Measurements from ENCODE around the gene SVOP. TPM values are rescaled to one million over a fixed set of nuclear protein-coding genes. Genes with fewer than 3 reads are reported as not detected.

Gene SVOP
- total RNA-seq, 4 donors from 2014 or later, result 0.07 to 0.13 (median 0.08) TPM; not detected in 1

DNA sequence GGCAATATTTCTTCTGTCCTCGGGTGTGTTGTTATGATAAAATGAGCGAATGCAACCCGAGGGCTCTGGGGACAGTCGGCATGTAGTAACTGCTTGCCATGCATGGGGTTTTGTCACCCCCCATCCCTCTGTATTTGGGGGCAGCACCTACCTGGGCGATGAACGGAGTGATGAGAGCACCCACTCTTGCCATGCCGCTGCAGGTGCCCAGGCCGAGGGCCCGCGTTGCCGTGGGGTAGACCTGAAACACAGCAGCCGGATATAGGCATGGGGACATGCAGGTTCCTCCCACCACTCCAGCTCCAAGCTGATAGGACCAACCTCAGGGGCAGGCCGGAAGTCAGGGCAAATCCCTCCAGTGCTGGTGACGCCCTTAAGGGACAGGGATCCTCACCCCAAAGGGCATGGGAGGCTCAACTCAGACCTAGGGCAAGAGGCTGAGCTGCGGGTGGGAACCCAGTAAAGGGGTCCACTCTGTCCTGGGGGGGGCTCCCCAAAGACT lies 105.2 kb downstream of the SVOP start:
- Histone ChIP-seq H3K4me3 (no peak overlapping the region), H3K4me1 (no peaks in the 10 kb centered on the region), H3K27me3 (no peaks in the 10 kb centered on the region), H3K9me3 (peaks cover 0 to 5% (median 0%) of the 10 kb centered on the region in 3 donors), H3K27ac (no peak overlapping the region), H3K36me3 (no peaks in the 10 kb centered on the region)
- TF ChIP-seq EP300 (IDR thresholded peaks at IDR 0.05) (no peak), POLR2A (IDR thresholded peaks at IDR 0.05) (no peak)
- ATAC-seq, result no peak
- WGBS, 2 donors (ENCODE audit: low coverage in 1 of 2), result 75% methylated on average over 6 of the region's 15 CpGs; no CpG with 5 or more reads in 1 of the 2 donors

DNA sequence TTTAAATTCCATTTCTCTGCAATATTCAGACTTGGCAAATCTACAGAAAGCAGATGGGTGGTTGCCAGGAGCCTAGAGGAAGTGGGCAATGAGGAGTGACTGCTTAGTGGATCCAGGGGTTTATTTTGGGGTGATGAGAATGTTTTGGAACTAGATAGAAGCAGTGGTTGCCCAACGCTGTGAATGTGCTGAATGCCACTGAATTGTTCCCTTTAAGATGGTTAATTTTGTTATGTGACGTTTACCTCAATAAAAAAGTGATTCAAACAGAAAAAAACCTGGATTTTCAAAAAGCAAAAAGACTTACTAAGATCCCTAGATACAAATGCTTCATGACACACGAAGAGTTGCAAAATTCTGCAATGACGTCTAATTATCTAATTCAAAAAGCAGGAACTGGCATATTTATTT lies 106.7 kb downstream of the SVOP start:
- Histone ChIP-seq H3K9me3 (no peaks in the 10 kb centered on the region), H3K27me3 (no peaks in the 10 kb centered on the region), H3K4me1 (no peaks in the 10 kb centered on the region), H3K36me3 (no peaks in the 10 kb centered on the region), H3K4me3 (no peak overlapping the region), H3K27ac (no peak overlapping the region)
- TF ChIP-seq POLR2AphosphoS5 (IDR thresholded peaks at IDR 0.05) (no peak), POLR2A (IDR thresholded peaks at IDR 0.05) (no peak), EP300 (IDR thresholded peaks at IDR 0.05) (no peak)
- TF ChIP-seq, protein P1, sequence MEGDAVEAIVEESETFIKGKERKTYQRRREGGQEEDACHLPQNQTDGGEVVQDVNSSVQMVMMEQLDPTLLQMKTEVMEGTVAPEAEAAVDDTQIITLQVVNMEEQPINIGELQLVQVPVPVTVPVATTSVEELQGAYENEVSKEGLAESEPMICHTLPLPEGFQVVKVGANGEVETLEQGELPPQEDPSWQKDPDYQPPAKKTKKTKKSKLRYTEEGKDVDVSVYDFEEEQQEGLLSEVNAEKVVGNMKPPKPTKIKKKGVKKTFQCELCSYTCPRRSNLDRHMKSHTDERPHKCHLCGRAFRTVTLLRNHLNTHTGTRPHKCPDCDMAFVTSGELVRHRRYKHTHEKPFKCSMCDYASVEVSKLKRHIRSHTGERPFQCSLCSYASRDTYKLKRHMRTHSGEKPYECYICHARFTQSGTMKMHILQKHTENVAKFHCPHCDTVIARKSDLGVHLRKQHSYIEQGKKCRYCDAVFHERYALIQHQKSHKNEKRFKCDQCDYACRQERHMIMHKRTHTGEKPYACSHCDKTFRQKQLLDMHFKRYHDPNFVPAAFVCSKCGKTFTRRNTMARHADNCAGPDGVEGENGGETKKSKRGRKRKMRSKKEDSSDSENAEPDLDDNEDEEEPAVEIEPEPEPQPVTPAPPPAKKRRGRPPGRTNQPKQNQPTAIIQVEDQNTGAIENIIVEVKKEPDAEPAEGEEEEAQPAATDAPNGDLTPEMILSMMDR (IDR thresholded peaks at IDR 0.05), result no peak
- WGBS, 2 donors (ENCODE audit: low coverage in 1 of 2), result 34 to 51% methylated on average over 3 to 4 of the region's 4 CpGs
- peak; percentile 52 for ATAC-seq

DNA sequence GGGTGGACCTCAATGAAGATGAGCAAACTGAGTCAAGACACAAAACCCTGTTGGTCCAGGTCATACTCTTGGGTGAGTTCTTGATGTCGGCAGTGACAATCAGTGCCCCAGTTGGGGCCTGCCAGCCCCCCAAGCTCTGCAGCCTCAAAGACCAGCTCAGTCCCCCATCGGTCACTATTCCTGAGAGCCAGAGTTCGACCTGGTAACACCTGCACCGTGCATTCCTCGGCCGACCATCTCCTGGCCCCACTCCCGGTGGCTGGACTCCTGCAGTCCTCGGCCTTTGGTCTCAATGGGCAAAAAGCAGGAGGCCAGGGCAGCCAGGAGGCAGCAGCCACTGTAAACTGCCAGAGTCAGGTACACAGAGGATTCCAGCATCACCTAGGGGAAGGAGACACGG lies 108.5 kb downstream of the SVOP start:
- ATAC-seq, result no peak
- TF ChIP-seq EP300 (IDR thresholded peaks at IDR 0.05), result no peak
- no peak for TF ChIP-seq POLR2A (IDR thresholded peaks at IDR 0.05)
- TF ChIP-seq, protein P1 (IDR thresholded peaks at IDR 0.05), result no peak
- TF ChIP-seq POLR2AphosphoS5 (IDR thresholded peaks at IDR 0.05), result no peak
- Histone ChIP-seq H3K4me1 (no peaks in the 10 kb centered on the region), H3K36me3 (no peaks in the 10 kb centered on the region), H3K27me3 (no peaks in the 10 kb centered on the region), H3K27ac (no peak overlapping the region), H3K9me3 (no peaks in the 10 kb centered on the region), H3K4me3 (no peak overlapping the region)
- WGBS, 2 donors (ENCODE audit: low coverage in 1 of 2), result 100% methylated on average over 2 of the region's 9 CpGs; no CpG with 5 or more reads in 1 of the 2 donors

DNA sequence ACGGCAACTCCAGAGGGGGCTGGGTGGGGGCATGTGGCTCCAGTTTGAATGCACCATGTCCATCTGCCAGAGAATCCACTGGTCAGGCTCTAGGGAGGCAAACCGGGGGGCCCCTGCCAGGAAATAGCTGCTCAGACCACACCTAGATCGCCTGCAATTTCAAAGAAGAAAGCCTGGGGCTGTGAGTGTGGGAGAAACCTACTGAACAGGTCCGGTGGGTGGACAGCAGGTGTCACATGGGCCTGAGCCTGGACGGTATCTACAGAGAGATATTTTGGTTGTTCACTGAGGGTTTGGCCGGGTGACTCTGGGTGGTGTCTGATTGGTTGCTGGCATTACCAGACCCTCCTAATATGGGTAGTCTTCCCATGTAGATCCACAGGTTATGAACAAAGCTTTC lies 109.0 kb downstream of the SVOP start:
- WGBS, 2 donors (ENCODE audit: low coverage in 1 of 2), result no CpG with 5 or more reads among the region's 6 CpGs
- TF ChIP-seq, protein P1 (IDR thresholded peaks at IDR 0.05), result no peak
- no peak for TF ChIP-seq POLR2A (IDR thresholded peaks at IDR 0.05)

DNA sequence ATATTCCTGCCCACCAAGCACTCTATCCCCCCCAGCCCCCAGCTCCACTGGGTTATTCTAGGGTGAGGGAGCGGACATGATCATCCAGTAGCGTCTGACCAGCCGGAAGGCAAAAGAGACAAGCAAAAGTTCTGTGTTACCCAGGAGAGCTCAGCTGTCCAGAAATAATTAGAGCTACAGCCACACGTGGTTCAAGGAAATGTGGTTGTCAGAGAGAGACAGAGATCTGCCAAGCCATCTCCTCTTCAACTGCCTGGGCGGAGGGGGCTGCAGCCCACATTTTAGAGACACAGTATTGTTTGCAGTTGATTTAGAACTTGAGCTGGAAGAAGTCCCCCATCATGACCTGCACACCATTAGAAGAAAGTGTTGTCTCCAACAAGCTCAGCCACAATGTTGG lies 110.5 kb downstream of the SVOP start:
- no peak for ATAC-seq
- H3K27ac ChIP-seq, result no peak overlapping the region
- H3K4me1 ChIP-seq, result no peaks in the 10 kb centered on the region
- no peak overlapping the region for H3K4me3 ChIP-seq
- no CpG with 5 or more reads among the region's 5 CpGs for WGBS, 2 donors (ENCODE audit: low coverage in 1 of 2)
- no peaks in the 10 kb centered on the region for H3K36me3 ChIP-seq
- H3K9me3 ChIP-seq, result no peaks in the 10 kb centered on the region
- H3K27me3 ChIP-seq, result no peaks in the 10 kb centered on the region
- no peak for TF ChIP-seq EP300 (IDR thresholded peaks at IDR 0.05)
- no peak for TF ChIP-seq POLR2AphosphoS5 (IDR thresholded peaks at IDR 0.05)
- no peak for TF ChIP-seq POLR2A (IDR thresholded peaks at IDR 0.05)
- TF ChIP-seq, protein P1 (IDR thresholded peaks at IDR 0.05), result no peak

More for the DNA sequence above, 109.0 kb downstream of the SVOP start:
- no peaks in the 10 kb centered on the region for H3K4me1 ChIP-seq
- no peaks in the 10 kb centered on the region for H3K36me3 ChIP-seq
- no peaks in the 10 kb centered on the region for H3K27me3 ChIP-seq
- no peak overlapping the region for H3K4me3 ChIP-seq
- no peaks in the 10 kb centered on the region for H3K9me3 ChIP-seq
- no peak overlapping the region for H3K27ac ChIP-seq
- no peak for ATAC-seq
